OCI-LY7 (cell line): Measurements from ENCODE around the gene CSH1. TPM values are rescaled to one million over a fixed set of nuclear protein-coding genes. Genes with fewer than 3 reads are reported as not detected.
"Not testable (repeated sequence)": the region's sequence is repeated elsewhere in the genome, so short reads cannot be mapped to it uniquely, and the experiment has no call there.

ENCODE experiments used
- BruUV-seq: library from RNA; stranded (reverse); fragments of 400-500 nt; replicated peaks from 2 replicates; lab custom pipeline; 2021; lab: Mats Ljungman, UMichigan
- CTCF ChIA-PET: fragments of 300-600 bp; sonication (Branson Sonifier 250); formaldehyde crosslinking; loops from one replicate; lab custom pipeline; 2022; ENCODE audit warnings: antibody characterized with exemption; ENCODE audit not compliant: unreplicated experiment; lab: Charles Lee
- POLR2A ChIA-PET: fragments of 300-600 bp; sonication (Branson Sonifier 250); formaldehyde crosslinking; loops from one replicate; lab custom pipeline; 2022; ENCODE audit warnings: antibody characterized with exemption; lab: Charles Lee
- DNase-seq: peaks from one replicate; pipeline ENCODE4 v3.0.0-alpha.2; 2015; ENCODE audit warnings: low spot score
- H2AFZ ChIP-seq: fragments of 200-600 bp; sonication (generic), shearing (Covaris generic); 2 replicates; pipeline ENCODE4 v1.6.1; 2014; ENCODE audit warnings: mild to moderate bottlenecking, antibody characterized with exemption, low read length, moderate library complexity
- H3K27ac ChIP-seq: fragments of 200-600 bp; sonication (generic); 2 replicates; pipeline ENCODE4 v1.5.1; 2014; ENCODE audit warnings: mixed run types, low read depth, mild to moderate bottlenecking, moderate library complexity, low read length, inconsistent platforms; ENCODE audit not compliant: poor library complexity, severe bottlenecking
- H3K36me3 ChIP-seq: fragments of 200-600 bp; sonication (generic); 2 replicates; pipeline ENCODE4 v1.6.1; 2014; ENCODE audit warnings: mild to moderate bottlenecking, antibody characterized with exemption, low read length, moderate library complexity, mixed read lengths; ENCODE audit not compliant: insufficient read depth
- H3K4me1 ChIP-seq: fragments of 200-600 bp; sonication (generic); 2 replicates; pipeline ENCODE4 v1.5.1; 2014; ENCODE audit warnings: mild to moderate bottlenecking, low read length; ENCODE audit not compliant: insufficient read depth, poor library complexity, severe bottlenecking
- H3K4me2 ChIP-seq: fragments of 200-600 bp; sonication (generic); 2 replicates; pipeline ENCODE4 v1.6.1; 2014; ENCODE audit warnings: mild to moderate bottlenecking, low read length
- H3K4me3 ChIP-seq: fragments of 200-600 bp; sonication (generic); 2 replicates; pipeline ENCODE4 v1.5.1; 2014; ENCODE audit warnings: mild to moderate bottlenecking, low read depth, low read length; ENCODE audit not compliant: poor library complexity, severe bottlenecking
- H3K79me2 ChIP-seq: fragments of 200-600 bp; sonication (generic); 2 replicates; pipeline ENCODE4 v1.6.1; 2016; ENCODE audit warnings: low read depth, mild to moderate bottlenecking, low read length, moderate library complexity, mixed read lengths; ENCODE audit not compliant: insufficient read depth
- H3K9me2 ChIP-seq: fragments of 200-600 bp; sonication (generic); 2 replicates; pipeline ENCODE4 v1.6.1; 2016; ENCODE audit warnings: mild to moderate bottlenecking, low read length, mixed read lengths; ENCODE audit not compliant: insufficient read depth
- H3K9me3 ChIP-seq: fragments of 200-600 bp; sonication (generic); 2 replicates; pipeline ENCODE4 v1.6.1; 2014; ENCODE audit warnings: mild to moderate bottlenecking, mixed run types, low read length, mixed read lengths
- H4K20me1 ChIP-seq: fragments of 200-600 bp; sonication (generic); 2 replicates; pipeline ENCODE4 v1.6.1; 2014; ENCODE audit warnings: mild to moderate bottlenecking, antibody characterized with exemption, low read length, moderate library complexity, mixed read lengths; ENCODE audit not compliant: insufficient read depth
- intact Hi-C: fragments of 100-400 bp; cut with micrococcal nuclease; formaldehyde crosslinking; loops from one replicate; pipeline ENCODE4 v1.10.0; 2022; ENCODE audit not compliant: unreplicated experiment
- total RNA-seq, 2 experiments: library from RNA; depleted of rRNA in 1 of 2; stranded (reverse); fragments of >200 nt in 1 of 2; shearing (Covaris generic) in 1 of 2; gene quantifications; 2 replicates each; pipeline ENCODE4 v1.2.3, GENCODE V29; 2014 to 2022

The CSH1 gene
- total RNA-seq, 2 experiments from 2014 or later, result not detected

DNA sequence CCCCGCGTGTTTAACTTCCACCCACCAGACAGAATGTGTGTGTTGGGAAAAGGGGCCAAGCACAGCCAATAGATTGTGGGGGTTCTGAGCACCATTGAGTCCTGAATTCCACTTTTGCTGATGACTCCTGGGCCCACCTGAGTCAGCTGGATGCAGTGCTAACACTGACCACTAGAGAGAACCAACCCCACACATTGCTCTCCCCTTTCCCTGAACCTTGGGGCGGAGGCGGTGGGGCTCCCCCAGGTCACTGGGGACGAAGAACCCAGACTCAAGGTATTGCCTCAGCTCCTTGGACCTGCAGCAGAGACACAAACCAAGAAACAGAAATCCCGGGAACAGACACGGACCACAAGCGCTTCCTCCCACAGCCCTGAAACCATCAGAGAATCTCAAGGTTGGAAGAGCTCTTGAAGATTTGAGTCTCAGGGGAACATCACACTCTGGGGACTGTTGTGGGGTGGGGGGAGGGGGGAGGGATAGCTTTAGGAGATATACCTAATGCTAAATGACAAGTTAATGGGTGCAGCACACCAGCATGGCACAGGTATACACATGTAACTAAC lies 22.2 kb downstream of the CSH1 start:
- intact Hi-C loops, result not testable (repeated sequence)

GRCh38 chr17:63873577-63873976 lies 22.8 kb downstream of the CSH1 start, which contains the start of gene CSH2:
TSS of gene CSH2 (minus strand) at chr17:63873677. CDS start at chr17:63873614, 63 bp downstream.
- H3K27ac ChIP-seq, H3K4me3 ChIP-seq, POLR2A ChIA-PET, H3K9me2 ChIP-seq, H3K9me3 ChIP-seq, H2AFZ ChIP-seq, DNase-seq, H3K36me3 ChIP-seq, intact Hi-C loops, H4K20me1 ChIP-seq, H3K4me2 ChIP-seq, CTCF ChIA-PET, H3K4me1 ChIP-seq, H3K79me2 ChIP-seq, BruUV-seq: not testable (repeated sequence)

More for the DNA sequence above, 22.2 kb downstream of the CSH1 start:
- CTCF ChIA-PET, H4K20me1 ChIP-seq, H3K4me3 ChIP-seq, DNase-seq, BruUV-seq, H3K79me2 ChIP-seq, H2AFZ ChIP-seq, H3K27ac ChIP-seq, H3K4me2 ChIP-seq, POLR2A ChIA-PET, H3K9me3 ChIP-seq, H3K4me1 ChIP-seq, H3K36me3 ChIP-seq, H3K9me2 ChIP-seq: not testable (repeated sequence)

DNA sequence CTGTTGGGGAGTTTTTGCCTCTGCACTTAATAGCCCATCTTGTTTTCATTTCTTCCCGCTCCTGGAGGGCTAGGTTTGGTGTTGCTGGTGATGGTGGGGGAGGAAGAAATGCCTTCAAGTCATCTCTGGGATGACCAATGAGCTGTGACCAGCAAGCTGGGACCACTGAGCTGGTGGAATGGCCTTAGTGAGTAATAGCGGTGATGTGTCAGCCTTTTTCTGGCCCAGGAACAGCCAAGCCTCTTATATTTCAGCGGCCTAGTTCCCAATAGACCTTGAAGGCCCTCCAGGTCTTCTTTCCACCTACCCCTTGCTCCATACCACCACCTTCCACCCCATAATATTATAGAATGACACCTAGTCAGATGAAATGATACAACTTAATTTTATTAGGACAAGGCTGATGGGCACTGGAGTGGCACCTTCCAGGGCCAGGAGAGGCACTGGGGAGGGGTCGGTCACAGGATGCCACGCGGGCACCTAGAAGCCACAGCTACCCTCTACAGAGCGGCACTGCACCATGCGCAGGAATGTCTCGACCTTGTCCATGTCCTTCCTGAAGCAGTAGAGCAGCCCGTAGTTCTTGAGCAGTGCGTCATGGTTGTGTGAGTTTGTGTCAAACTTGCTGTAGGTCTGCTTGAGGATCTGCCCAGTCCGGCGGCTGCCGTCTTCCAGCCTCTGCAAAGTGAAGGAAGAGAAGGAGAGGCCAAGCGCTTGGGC lies 24.6 kb downstream of the CSH1 start:
- H3K79me2 ChIP-seq, H3K4me3 ChIP-seq, CTCF ChIA-PET, H3K27ac ChIP-seq, H3K4me1 ChIP-seq, H3K9me2 ChIP-seq, H2AFZ ChIP-seq, H3K36me3 ChIP-seq, BruUV-seq, POLR2A ChIA-PET, H3K9me3 ChIP-seq, intact Hi-C loops, H4K20me1 ChIP-seq, H3K4me2 ChIP-seq, DNase-seq: not testable (repeated sequence)

DNA sequence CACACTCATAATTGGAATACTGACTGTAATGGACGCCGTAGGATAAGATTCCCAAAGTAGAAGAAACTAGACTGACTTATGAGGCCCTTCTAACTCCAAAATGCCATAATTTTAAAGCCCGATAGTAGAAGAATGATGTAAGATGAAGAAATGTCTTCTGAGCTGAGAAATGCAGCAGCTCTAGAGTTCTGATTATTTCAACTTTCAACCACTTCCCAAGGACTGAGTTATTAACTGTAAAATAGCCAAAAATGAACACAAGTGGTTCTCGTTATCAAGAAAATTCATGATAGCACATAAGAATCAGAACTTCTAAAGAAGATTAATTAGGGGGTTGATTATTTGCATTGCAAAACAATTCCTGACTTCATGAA lies 26.1 kb downstream of the CSH1 start:
- H3K4me2 ChIP-seq, H3K4me3 ChIP-seq, H3K36me3 ChIP-seq, DNase-seq, H4K20me1 ChIP-seq, BruUV-seq, H3K9me3 ChIP-seq, H3K79me2 ChIP-seq, H3K27ac ChIP-seq, CTCF ChIA-PET, H2AFZ ChIP-seq, intact Hi-C loops, H3K9me2 ChIP-seq, POLR2A ChIA-PET, H3K4me1 ChIP-seq: not testable (repeated sequence)
